GM21447 (cell line): ENCODE data around the gene TMC7.
"Not testable (repeated sequence)": the region's sequence is repeated elsewhere in the genome, so short reads cannot be mapped to it uniquely, and the experiment has no call there.

Experiments
- ATAC-seq: cut with Tn5 transposase; IDR thresholded peaks from one replicate; pipeline ENCODE4 v1.9.1; 2021; ENCODE audit not compliant: unreplicated experiment

Gene TMC7

GRCh38 chr16:18979936-18980335 lies 3.8 kb upstream of the TMC7 start:
- no peak for ATAC-seq

GRCh38 chr16:18984435-18985005 lies 786 bp downstream of the TMC7 start:
- no peak for ATAC-seq

- ATAC-seq, result not testable (repeated sequence)
Observed at GRCh38 chr16:18985256-18985655, 1.5 kb downstream of the TMC7 start.

- not testable (repeated sequence) for ATAC-seq
Observed at GRCh38 chr16:18991731-18992130, 8.0 kb downstream of the TMC7 start.

- not testable (repeated sequence) for ATAC-seq
Observed at GRCh38 chr16:18993531-18993930, 9.8 kb downstream of the TMC7 start.

GRCh38 chr16:18994181-18994580 lies 10.4 kb downstream of the TMC7 start:
- ATAC-seq, result not testable (repeated sequence)

GRCh38 chr16:18995406-18995805 lies 11.7 kb downstream of the TMC7 start:
- not testable (repeated sequence) for ATAC-seq

GRCh38 chr16:18996536-18996935 lies 12.8 kb downstream of the TMC7 start:
- not testable (repeated sequence) for ATAC-seq

GRCh38 chr16:18997001-18997400 lies 13.3 kb downstream of the TMC7 start:
- not testable (repeated sequence) for ATAC-seq

GRCh38 chr16:18999045-18999393 lies 15.3 kb downstream of the TMC7 start:
- ATAC-seq, result no peak

GRCh38 chr16:19001788-19002187 lies 18.1 kb downstream of the TMC7 start:
- ATAC-seq, result no peak

GRCh38 chr16:19003935-19004334 lies 20.2 kb downstream of the TMC7 start:
- no peak for ATAC-seq

GRCh38 chr16:19005561-19006445 lies 22.1 kb downstream of the TMC7 start:
- ATAC-seq, result no peak

- no peak for ATAC-seq
Observed at GRCh38 chr16:19006446-19007315, 22.9 kb downstream of the TMC7 start.

- no peak for ATAC-seq
Observed at GRCh38 chr16:19008245-19009169, 24.8 kb downstream of the TMC7 start.

GRCh38 chr16:19011169-19011731 lies 27.5 kb downstream of the TMC7 start:
- no peak for ATAC-seq

GRCh38 chr16:19014461-19014860 lies 30.7 kb downstream of the TMC7 start:
- ATAC-seq, result no peak

GRCh38 chr16:19017179-19017578 lies 33.4 kb downstream of the TMC7 start:
- ATAC-seq, result no peak

GRCh38 chr16:19020689-19021088 lies 37.0 kb downstream of the TMC7 start:
- ATAC-seq, result no peak

- no peak for ATAC-seq
Observed at GRCh38 chr16:19021747-19022146, 38.0 kb downstream of the TMC7 start.
